SK-N-MC (cell line): Measurements from ENCODE around the gene GTF2IRD1.

Experiments used
- DNase-seq: peaks from one replicate; pipeline ENCODE4 v3.0.0-alpha.2; 2011; ENCODE audit warnings: low read depth, low spot score
- H3K27ac ChIP-seq: fragments of 200-600 bp; sonication (generic); 2 replicates; pipeline ENCODE4 v1.5.1; 2016; ENCODE audit warnings: mixed run types
- H3K36me3 ChIP-seq: fragments of 200-600 bp; sonication (generic); 2 replicates; pipeline ENCODE4 v1.6.1; 2017; ENCODE audit warnings: antibody characterized with exemption, low read length, mixed read lengths; ENCODE audit not compliant: insufficient read depth
- H3K4me3 ChIP-seq: fragments of 200-600 bp; sonication (generic); 2 replicates; pipeline ENCODE4 v1.5.1; 2016
- H3K9ac ChIP-seq: fragments of 200-600 bp; sonication (generic); 2 replicates; pipeline ENCODE4 v1.8.0; 2017; ENCODE audit warnings: mixed run types, mixed read lengths; ENCODE audit not compliant: insufficient read length
- H3K9me3 ChIP-seq: fragments of 200-600 bp; sonication (generic); 2 replicates; pipeline ENCODE4 v1.6.1; 2017; ENCODE audit warnings: low read depth, mild to moderate bottlenecking, antibody characterized with exemption, low read length, moderate library complexity, mixed read lengths
- EZH2 ChIP-seq: fragments of 200-600 bp; sonication (generic); IDR thresholded peaks from one replicate; pipeline ENCODE4 v1.6.1; 2017; ENCODE audit warnings: antibody characterized with exemption
- FOXP2 ChIP-seq: optimal IDR thresholded peaks from 2 replicates; pipeline ENCODE3; 2011; ENCODE audit warnings: mild to moderate bottlenecking, moderate library complexity; ENCODE audit not compliant: insufficient read depth; ENCODE audit errors: extremely low read length, control extremely low read depth
- POLR2AphosphoS5 ChIP-seq: IDR thresholded peaks from 2 replicates; pipeline ENCODE4 v1.6.1; 2012; ENCODE audit warnings: mild to moderate bottlenecking, low read depth, low read length, borderline replicate concordance

GTF2IRD1 gene

GRCh38 chr7:74573512-74573911 is 119.8 kb downstream of the GTF2IRD1 start:
- DNase-seq = no peak
- TF ChIP-seq EZH2 = no peak
- TF ChIP-seq POLR2AphosphoS5 = no peak
- no peak for TF ChIP-seq FOXP2
- H3K36me3 ChIP-seq = no peaks in the 10 kb centered on the region; the same call in 1 of the 2 replicates

GRCh38 chr7:74575083-74575784 is 121.5 kb downstream of the GTF2IRD1 start:
- Histone ChIP-seq H3K27ac (no peak overlapping the region), H3K9ac (no peak overlapping the region), H3K9me3 (no peaks in the 10 kb centered on the region), H3K4me3 (no peak overlapping the region), H3K36me3 (no peaks in the 10 kb centered on the region; the same call in 1 of the 2 replicates)
- TF ChIP-seq POLR2AphosphoS5 = no peak
- no peak for TF ChIP-seq FOXP2
- TF ChIP-seq EZH2 = no peak
- no peak for DNase-seq

More at GRCh38 chr7:74573512-74573911, 119.8 kb downstream of the GTF2IRD1 start:
- no peak overlapping the region for H3K4me3 ChIP-seq
- H3K9ac ChIP-seq = no peak overlapping the region
- no peaks in the 10 kb centered on the region for H3K9me3 ChIP-seq
- H3K27ac ChIP-seq = no peak overlapping the region

- Histone ChIP-seq H3K36me3 (no peaks in the 10 kb centered on the region; the same call in 1 of the 2 replicates), H3K27ac (no peak overlapping the region)
- TF ChIP-seq POLR2AphosphoS5 = no peak
- no peak for TF ChIP-seq EZH2
- no peak for TF ChIP-seq FOXP2
Observed at GRCh38 chr7:74575811-74576210, 122.1 kb downstream of the GTF2IRD1 start.

GRCh38 chr7:74579800-74580685 is 126.3 kb downstream of the GTF2IRD1 start:
- no peak overlapping the region for H3K9ac ChIP-seq
- no peak overlapping the region for H3K4me3 ChIP-seq
- H3K27ac ChIP-seq = no peak overlapping the region
- no peaks in the 10 kb centered on the region for H3K9me3 ChIP-seq
- no peaks in the 10 kb centered on the region; the same call in 1 of the 2 replicates for H3K36me3 ChIP-seq
- no peak for DNase-seq
- TF ChIP-seq FOXP2 (no peak), POLR2AphosphoS5 (no peak), EZH2 (no peak)

More at GRCh38 chr7:74575811-74576210, 122.1 kb downstream of the GTF2IRD1 start:
- H3K9me3 ChIP-seq = no peaks in the 10 kb centered on the region
- H3K9ac ChIP-seq = no peak overlapping the region
- no peak for DNase-seq
- no peak overlapping the region for H3K4me3 ChIP-seq

GRCh38 chr7:74581916-74582440 is 128.3 kb downstream of the GTF2IRD1 start:
- Histone ChIP-seq H3K27ac (no peak overlapping the region), H3K9me3 (no peaks in the 10 kb centered on the region), H3K4me3 (no peak overlapping the region), H3K9ac (no peak overlapping the region), H3K36me3 (no peaks in the 10 kb centered on the region)
- no peak for DNase-seq
- TF ChIP-seq EZH2 (no peak), FOXP2 (no peak), POLR2AphosphoS5 (no peak)

GRCh38 chr7:74582447-74583039 is 128.8 kb downstream of the GTF2IRD1 start:
- TF ChIP-seq FOXP2 = no peak
- TF ChIP-seq EZH2 = no peak
- TF ChIP-seq POLR2AphosphoS5 = no peak
- H3K27ac ChIP-seq = no peak overlapping the region

GRCh38 chr7:74583630-74584029 is 129.9 kb downstream of the GTF2IRD1 start:
- H3K9ac ChIP-seq = no peak overlapping the region
- H3K36me3 ChIP-seq = no peaks in the 10 kb centered on the region
- H3K27ac ChIP-seq = no peak overlapping the region
- no peak for DNase-seq
- no peaks in the 10 kb centered on the region for H3K9me3 ChIP-seq
- H3K4me3 ChIP-seq = no peak overlapping the region
- no peak for TF ChIP-seq FOXP2

More at GRCh38 chr7:74582447-74583039, 128.8 kb downstream of the GTF2IRD1 start:
- H3K36me3 ChIP-seq = no peaks in the 10 kb centered on the region
- DNase-seq = no peak
- H3K9ac ChIP-seq = no peak overlapping the region
- no peak overlapping the region for H3K4me3 ChIP-seq
- no peaks in the 10 kb centered on the region for H3K9me3 ChIP-seq

- Histone ChIP-seq H3K9ac (no peak overlapping the region), H3K9me3 (no peaks in the 10 kb centered on the region), H3K27ac (no peak overlapping the region), H3K4me3 (no peak overlapping the region), H3K36me3 (no peaks in the 10 kb centered on the region)
- TF ChIP-seq FOXP2 (no peak), POLR2AphosphoS5 (no peak), EZH2 (no peak)
- no peak for DNase-seq
Observed at GRCh38 chr7:74584160-74584954, 130.7 kb downstream of the GTF2IRD1 start.
